ENCODE results near the gene RASSF5. TPM values are rescaled to one million over a fixed set of nuclear protein-coding genes. Genes with fewer than 3 reads are reported as not detected.
A peak's percentile ranks its signal among the peaks of the same experiment; 100 is the strongest.

RASSF5 gene
- total and polyA plus RNA-seq, 2 donors from 2014 or later, result 2.4 to 18.8 TPM

DNA sequence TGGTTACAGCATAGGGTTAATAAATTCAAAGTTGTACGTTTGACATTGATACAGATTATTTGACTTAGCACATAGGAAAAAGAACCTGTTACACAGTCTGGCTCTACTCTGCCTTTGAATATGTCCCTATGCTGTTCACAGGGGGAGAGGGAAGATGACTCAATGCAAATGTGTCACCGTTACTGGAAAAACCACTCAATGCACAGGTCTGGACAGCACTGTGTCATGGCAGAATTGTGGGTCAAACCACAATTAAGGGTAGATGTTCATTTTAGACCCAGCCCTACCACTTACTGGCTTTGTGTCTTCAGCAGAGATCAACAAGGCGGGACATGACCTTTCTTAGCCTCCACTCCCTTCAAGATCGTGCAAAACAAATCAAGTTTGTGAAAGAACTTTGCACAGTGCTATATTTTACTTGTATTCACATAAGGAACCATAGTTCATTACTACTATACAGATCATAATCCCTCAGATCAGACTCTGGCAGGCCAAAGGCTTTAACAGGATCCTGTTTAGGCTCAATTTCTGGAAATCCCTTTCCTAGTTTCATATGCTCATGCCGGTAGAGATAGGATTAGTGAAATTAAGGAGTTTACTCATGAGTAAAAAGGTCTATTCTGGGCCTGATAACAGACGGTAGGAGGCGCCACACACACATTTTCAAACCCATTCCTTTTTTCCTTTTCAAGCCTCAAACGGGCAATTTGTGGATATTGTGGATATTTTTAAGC lies 82.9 kb downstream of the RASSF5 start:
- no peak for FAIRE-seq
- H3K36me3 ChIP-seq (ENCODE audit: control insufficient read depth in 2 of 3, insufficient read depth in 3 of 3, low read length in 3 of 3), result peaks cover 6 to 42% (median 30%) of the 10 kb centered on the region in 3 donors

DNA sequence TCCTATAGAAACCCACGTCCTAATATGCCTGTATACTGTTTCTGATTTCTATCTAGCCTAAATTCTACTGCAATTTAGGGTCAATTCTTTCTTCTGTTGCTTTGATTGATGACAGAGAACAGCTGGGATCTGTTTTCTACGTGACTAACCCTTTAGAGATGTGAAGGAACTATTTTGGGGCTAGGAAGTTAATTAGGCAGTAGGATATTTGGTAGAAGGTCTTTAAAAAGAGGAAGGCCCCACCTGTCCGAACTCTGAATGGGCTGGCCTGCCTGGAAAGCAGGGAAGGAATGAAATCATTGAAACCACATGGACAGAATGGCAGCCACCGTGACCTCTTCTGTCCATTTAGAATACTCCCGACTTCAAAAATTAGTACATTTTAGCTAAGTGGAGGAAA lies 83.9 kb downstream of the RASSF5 start:
- Histone ChIP-seq H3K4me1 (ENCODE audit: control insufficient read depth in 2 of 3, insufficient read depth in 2 of 3, low read depth in 1 of 3, low read length in 3 of 3) (no peaks in the 10 kb centered on the region), H3K27ac (ENCODE audit: low read depth in 2 of 2, low read length in 2 of 2) (no peak overlapping the region), H3K4me3 (ENCODE audit: low read length in 3 of 3) (no peak overlapping the region), H3K9me3 (ENCODE audit: control insufficient read depth in 2 of 3, insufficient read depth in 1 of 3, low read length in 3 of 3) (no peaks in the 10 kb centered on the region), H3K27me3 (ENCODE audit: control insufficient read depth, insufficient read depth, low read length) (no peaks in the 10 kb centered on the region), H3K36me3 (ENCODE audit: control insufficient read depth in 2 of 3, insufficient read depth in 3 of 3, low read length in 3 of 3) (peaks cover 6 to 52% (median 36%) of the 10 kb centered on the region in 3 donors), H3K9ac (ENCODE audit: low read length in 3 of 3) (no peak overlapping the region)
- intact Hi-C loops (cut with DNase I), result no loop called here
- TF ChIP-seq, protein P1, sequence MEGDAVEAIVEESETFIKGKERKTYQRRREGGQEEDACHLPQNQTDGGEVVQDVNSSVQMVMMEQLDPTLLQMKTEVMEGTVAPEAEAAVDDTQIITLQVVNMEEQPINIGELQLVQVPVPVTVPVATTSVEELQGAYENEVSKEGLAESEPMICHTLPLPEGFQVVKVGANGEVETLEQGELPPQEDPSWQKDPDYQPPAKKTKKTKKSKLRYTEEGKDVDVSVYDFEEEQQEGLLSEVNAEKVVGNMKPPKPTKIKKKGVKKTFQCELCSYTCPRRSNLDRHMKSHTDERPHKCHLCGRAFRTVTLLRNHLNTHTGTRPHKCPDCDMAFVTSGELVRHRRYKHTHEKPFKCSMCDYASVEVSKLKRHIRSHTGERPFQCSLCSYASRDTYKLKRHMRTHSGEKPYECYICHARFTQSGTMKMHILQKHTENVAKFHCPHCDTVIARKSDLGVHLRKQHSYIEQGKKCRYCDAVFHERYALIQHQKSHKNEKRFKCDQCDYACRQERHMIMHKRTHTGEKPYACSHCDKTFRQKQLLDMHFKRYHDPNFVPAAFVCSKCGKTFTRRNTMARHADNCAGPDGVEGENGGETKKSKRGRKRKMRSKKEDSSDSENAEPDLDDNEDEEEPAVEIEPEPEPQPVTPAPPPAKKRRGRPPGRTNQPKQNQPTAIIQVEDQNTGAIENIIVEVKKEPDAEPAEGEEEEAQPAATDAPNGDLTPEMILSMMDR (IDR thresholded peaks at IDR 0.05; ENCODE audit: borderline replicate concordance, extremely low read depth, insufficient read depth), result no peak
- FAIRE-seq (no peak), DNase-seq (peak in 1 of 5 donors; percentile 37)

More for the DNA sequence above, 82.9 kb downstream of the RASSF5 start:
- H3K4me1 ChIP-seq (ENCODE audit: control insufficient read depth in 2 of 3, insufficient read depth in 2 of 3, low read depth in 1 of 3, low read length in 3 of 3), result no peaks in the 10 kb centered on the region
- no peak overlapping the region for H3K27ac ChIP-seq (ENCODE audit: low read depth in 2 of 2, low read length in 2 of 2)
- intact Hi-C loops (cut with DNase I), result no loop called here
- DNase-seq, result no peak
- no peak overlapping the region for H3K9ac ChIP-seq (ENCODE audit: low read length in 3 of 3)
- H3K9me3 ChIP-seq (ENCODE audit: control insufficient read depth in 2 of 3, insufficient read depth in 1 of 3, low read length in 3 of 3), result no peaks in the 10 kb centered on the region
- no peak overlapping the region for H3K4me3 ChIP-seq (ENCODE audit: low read length in 3 of 3)
- TF ChIP-seq, protein P1 (IDR thresholded peaks at IDR 0.05; ENCODE audit: borderline replicate concordance, extremely low read depth, insufficient read depth), result no peak
- H3K27me3 ChIP-seq (ENCODE audit: control insufficient read depth, insufficient read depth, low read length), result no peaks in the 10 kb centered on the region

DNA sequence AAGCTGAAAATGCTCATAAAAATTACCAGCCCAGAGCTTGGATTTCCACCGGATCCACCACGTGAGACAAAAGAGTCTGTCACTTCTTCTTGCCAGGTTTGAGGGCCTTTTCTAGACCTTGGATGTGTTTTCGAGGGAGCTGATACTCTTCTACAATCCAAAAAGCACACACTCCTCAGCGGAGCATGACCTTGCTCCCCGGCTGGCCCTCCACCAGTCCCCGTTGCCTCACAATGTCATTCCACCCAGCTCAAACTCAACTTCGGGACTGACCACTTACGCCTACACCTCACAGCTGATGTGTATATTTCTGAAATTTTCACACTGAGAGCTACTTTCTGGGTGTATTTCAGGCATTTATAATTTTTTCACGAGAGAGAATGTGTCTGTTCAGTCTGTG lies 84.4 kb downstream of the RASSF5 start:
- peaks cover 6 to 53% (median 38%) of the 10 kb centered on the region in 3 donors for H3K36me3 ChIP-seq (ENCODE audit: control insufficient read depth in 2 of 3, insufficient read depth in 3 of 3, low read length in 3 of 3)
- H3K27me3 ChIP-seq (ENCODE audit: control insufficient read depth, insufficient read depth, low read length), result no peaks in the 10 kb centered on the region
- intact Hi-C loops (cut with DNase I), result no loop called here
- no peak for FAIRE-seq
- H3K4me3 ChIP-seq (ENCODE audit: low read length in 3 of 3), result no peak overlapping the region
- no peak overlapping the region for H3K9ac ChIP-seq (ENCODE audit: low read length in 3 of 3)
- H3K9me3 ChIP-seq (ENCODE audit: control insufficient read depth in 2 of 3, insufficient read depth in 1 of 3, low read length in 3 of 3), result no peaks in the 10 kb centered on the region
- no peak for DNase-seq
- TF ChIP-seq, protein P1 (IDR thresholded peaks at IDR 0.05; ENCODE audit: borderline replicate concordance, extremely low read depth, insufficient read depth), result no peak
- H3K4me1 ChIP-seq (ENCODE audit: control insufficient read depth in 2 of 3, insufficient read depth in 2 of 3, low read depth in 1 of 3, low read length in 3 of 3), result no peaks in the 10 kb centered on the region
- no peak overlapping the region for H3K27ac ChIP-seq (ENCODE audit: low read depth in 2 of 2, low read length in 2 of 2)

All from kidney (tissue), 14 donors.